GM10266 (cell line): ENCODE data around the gene SHROOM3.

ENCODE experiments used
- DNase-seq: peaks from one replicate; pipeline ENCODE4 v3.0.0; 2012; ENCODE audit errors: extremely low spot score
- TF ChIP-seq, protein P1 (sequence below): IDR thresholded peaks from 2 replicates; pipeline ENCODE4 v1.5.1; 2012; ENCODE audit warnings: mild to moderate bottlenecking, low read depth; ENCODE audit not compliant: control insufficient read depth, insufficient read depth; ENCODE audit errors: missing control alignments

Gene SHROOM3

GRCh38 chr4:76614589-76614988, 179.6 kb downstream of the SHROOM3 start:
- DNase-seq, result no peak
- TF ChIP-seq, protein P1, sequence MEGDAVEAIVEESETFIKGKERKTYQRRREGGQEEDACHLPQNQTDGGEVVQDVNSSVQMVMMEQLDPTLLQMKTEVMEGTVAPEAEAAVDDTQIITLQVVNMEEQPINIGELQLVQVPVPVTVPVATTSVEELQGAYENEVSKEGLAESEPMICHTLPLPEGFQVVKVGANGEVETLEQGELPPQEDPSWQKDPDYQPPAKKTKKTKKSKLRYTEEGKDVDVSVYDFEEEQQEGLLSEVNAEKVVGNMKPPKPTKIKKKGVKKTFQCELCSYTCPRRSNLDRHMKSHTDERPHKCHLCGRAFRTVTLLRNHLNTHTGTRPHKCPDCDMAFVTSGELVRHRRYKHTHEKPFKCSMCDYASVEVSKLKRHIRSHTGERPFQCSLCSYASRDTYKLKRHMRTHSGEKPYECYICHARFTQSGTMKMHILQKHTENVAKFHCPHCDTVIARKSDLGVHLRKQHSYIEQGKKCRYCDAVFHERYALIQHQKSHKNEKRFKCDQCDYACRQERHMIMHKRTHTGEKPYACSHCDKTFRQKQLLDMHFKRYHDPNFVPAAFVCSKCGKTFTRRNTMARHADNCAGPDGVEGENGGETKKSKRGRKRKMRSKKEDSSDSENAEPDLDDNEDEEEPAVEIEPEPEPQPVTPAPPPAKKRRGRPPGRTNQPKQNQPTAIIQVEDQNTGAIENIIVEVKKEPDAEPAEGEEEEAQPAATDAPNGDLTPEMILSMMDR, result no peak

GRCh38 chr4:76615999-76616398, 181.0 kb downstream of the SHROOM3 start:
- TF ChIP-seq, protein P1, result no peak
- DNase-seq, result no peak

- TF ChIP-seq, protein P1, result no peak
- no peak for DNase-seq
Observed at GRCh38 chr4:76616526-76616925, 181.5 kb downstream of the SHROOM3 start.

DNA sequence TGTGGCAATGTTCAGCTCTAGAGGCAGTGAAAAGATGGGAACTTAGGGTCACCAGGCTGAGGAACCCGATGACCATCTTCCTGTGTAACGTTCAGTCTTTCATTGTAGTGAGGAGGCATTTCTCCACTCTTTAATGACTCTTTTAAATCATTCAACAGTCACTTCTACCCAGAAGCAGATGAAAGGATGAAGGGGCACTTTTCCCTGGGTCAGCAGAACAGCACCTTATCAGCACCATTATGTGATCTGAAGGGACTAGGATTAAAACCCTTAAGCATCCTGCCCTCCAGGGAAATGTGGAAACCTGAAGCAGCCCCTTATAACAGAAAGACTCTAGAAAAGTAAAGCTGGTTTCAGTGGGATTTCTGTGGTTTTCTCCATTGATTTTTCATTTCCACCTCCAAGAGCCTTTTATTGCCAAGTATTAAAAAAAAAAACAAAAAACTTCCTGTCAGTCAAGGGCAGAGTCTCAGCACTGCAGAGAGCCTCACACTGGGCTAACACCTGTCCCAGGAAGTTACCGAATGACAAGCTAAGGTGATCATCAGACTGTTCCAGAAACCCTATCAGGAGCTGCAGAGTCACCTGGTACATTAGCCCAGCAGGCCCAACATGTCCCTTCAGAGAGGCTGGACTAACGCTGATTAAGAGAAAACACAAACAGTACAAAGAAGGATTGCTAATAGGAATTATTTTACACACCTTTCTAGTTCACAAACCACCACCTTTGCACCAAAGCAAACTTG, 185.9 kb downstream of the SHROOM3 start:
- no peak for DNase-seq
- TF ChIP-seq, protein P1, result no peak

DNA sequence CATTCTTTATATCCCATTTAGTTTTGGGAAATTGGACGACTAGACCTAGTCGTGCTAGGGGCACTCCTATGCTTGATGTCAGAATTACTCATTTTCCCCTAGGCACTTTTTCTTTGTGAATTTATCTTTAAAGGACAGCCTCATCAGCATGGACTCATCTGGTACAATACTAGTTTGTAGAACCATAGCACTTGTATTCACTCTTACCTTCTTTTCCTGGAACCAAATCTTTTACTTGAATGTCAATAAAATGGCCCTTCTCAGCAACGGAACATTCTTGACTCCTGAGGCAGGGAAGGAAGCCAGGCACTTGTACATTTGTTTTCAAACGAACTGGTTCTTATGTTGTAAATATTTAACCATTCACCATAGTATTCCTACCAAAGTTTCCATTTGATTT, 187.1 kb downstream of the SHROOM3 start:
- TF ChIP-seq, protein P1, result no peak
- DNase-seq, result no peak

DNA sequence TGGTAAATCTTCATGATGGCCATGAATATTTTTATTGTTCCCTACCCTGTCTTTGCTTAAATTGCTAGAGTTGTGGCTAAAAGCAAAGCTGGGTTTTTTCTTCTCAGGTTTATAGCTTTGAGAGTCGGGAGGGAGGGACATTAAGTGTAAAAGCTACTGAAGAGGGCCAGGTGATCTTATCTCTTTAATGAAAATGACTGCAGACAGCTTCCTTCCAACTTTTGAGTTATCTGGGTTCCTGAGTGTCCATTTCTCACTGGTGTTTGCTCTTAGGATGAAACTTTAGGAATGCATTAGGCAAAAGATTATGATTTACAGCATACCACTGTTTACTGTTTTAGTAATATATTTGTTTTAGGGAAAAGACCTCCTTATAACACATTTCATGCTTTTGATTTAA, 187.7 kb downstream of the SHROOM3 start:
- no peak for DNase-seq
- TF ChIP-seq, protein P1, result no peak

DNA sequence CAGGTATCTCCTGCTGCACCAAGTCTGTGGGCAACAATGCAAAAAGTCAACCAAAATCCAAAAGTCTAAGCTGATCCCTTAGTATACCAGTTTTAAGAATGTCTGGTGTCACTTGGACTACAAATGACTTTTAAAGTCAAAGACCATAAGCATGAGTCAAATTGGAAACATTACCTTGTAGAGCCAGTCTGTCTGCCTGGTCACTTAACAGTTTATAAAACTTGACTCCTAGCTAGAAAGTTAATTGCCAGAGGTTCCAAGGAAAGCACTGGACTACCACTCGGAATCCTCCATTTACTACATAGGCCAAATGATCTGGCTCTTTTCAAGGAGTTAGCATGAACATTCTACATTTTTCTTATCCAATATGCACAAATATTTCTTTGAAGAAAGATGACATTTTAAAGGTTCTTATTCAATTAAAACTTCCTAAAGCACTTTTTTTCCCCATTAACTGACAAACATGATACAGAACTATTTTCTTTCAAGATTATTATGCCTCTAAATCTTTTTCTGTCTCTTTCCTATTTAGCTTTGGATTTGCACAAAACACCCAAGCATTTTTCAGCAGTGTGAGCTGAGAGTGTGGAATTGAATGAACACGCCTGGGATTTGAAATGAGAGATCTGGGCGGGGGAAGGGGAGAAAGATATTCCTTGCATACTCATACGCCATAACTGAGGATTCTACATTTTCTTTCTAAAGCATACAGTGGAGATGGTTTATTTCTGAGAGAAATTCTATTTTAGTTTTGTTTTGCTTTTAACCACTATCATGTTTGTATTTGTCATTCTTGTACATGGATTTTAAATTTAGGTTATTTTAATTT, 188.4 kb downstream of the SHROOM3 start:
- TF ChIP-seq, protein P1, result no peak
- no peak for DNase-seq
